Measurements from ENCODE around the gene HPS3. TPM values are rescaled to one million over a fixed set of nuclear protein-coding genes. Genes with fewer than 3 reads are reported as not detected.

The HPS3 gene
- total RNA-seq, 4 donors from 2014 or later, result 12.5 to 19.8 (median 17.6) TPM

GRCh38 chr3:149101641-149102040, 27.8 kb upstream of the HPS3 start:
- DNase-seq (ENCODE audit: low spot score), result no peak
- no peak for TF ChIP-seq CTCF (IDR thresholded peaks at IDR 0.05)
- ATAC-seq (ENCODE audit: low FRiP score), result no peak

- DNase-seq (ENCODE audit: low spot score), result no peak
- ATAC-seq (ENCODE audit: low FRiP score), result no peak
- no peak for TF ChIP-seq CTCF (IDR thresholded peaks at IDR 0.05)
Measured at GRCh38 chr3:149104484-149104883, 25.0 kb upstream of the HPS3 start.

GRCh38 chr3:149114458-149114857, 15.0 kb upstream of the HPS3 start:
- no peak for TF ChIP-seq CTCF (IDR thresholded peaks at IDR 0.05)
- DNase-seq (ENCODE audit: low spot score) (no peak), ATAC-seq (ENCODE audit: low FRiP score) (no peak)

DNA sequence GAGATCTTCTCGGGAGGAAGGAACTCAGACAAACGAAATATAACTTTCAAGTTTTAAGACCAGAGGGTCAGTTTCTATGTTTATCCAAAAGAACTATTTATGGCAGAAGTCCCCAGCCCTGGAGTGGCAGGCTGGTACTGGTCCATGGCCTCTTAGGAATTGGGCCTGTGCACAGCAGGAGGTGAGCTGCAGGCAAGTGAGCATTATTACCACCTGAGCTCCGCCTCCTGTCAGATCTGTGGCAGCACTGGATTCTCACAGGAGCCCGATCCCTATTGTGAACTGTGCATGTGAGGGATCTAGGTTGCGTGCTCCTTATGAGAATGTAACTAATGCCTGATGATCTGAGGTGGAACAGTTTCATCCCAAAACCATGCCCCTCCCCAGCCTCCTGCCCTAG, 14.3 kb upstream of the HPS3 start:
- TF ChIP-seq CTCF (IDR thresholded peaks at IDR 0.05), result no peak
- no peak for ATAC-seq (ENCODE audit: low FRiP score)

GRCh38 chr3:149118724-149119123, 10.7 kb upstream of the HPS3 start:
- ATAC-seq (ENCODE audit: low FRiP score) (no peak), DNase-seq (ENCODE audit: low spot score) (no peak)
- no peak for TF ChIP-seq CTCF (IDR thresholded peaks at IDR 0.05)

More for the DNA sequence above, 14.3 kb upstream of the HPS3 start:
- DNase-seq (ENCODE audit: low spot score), result no peak

GRCh38 chr3:149119466-149119865, 10.0 kb upstream of the HPS3 start:
- no peak for ATAC-seq (ENCODE audit: low FRiP score)
- no peak for DNase-seq (ENCODE audit: low spot score)
- TF ChIP-seq CTCF (IDR thresholded peaks at IDR 0.05), result no peak

DNA sequence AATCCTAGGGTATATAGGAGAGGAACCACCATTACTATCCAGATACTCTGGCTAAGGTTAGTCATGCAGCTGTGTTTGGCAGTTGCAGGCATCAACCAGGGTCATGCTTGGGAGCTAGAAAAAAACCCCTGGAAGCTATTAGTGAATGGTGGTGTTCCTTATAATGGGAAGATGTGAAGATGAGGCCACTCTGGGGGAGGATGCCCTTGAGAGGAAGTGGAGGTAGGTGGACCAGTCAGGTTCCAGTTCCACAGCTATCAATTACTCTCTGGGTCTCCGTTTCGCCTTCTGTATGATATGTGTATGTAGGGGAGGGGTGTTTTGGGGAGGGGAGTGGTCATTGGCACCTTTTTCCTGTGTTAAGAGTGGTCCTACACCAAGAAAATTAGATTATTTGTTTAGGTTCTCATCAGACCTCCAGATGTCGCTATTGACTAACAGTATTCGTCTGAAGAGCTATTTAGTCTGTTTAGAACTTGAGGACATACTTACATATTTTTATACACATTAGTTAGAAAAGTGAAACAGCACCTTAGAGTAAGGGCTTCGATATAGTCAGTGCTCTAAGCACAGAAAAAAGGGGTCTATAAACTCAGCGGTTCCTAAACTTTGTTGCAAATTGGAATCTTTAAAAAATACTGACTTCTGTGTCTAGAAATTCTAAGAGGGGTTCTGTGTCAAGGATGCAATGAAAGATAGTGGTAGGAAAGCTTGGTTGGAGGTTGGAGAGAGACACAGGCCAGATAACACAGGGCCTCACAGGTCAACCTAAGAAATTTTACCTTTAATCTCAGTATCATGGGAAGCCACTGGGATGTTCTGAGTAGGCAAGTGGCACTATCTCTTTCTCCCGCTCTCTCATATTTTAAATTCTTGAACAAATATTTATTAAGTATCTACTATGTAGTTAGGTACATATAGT, 9.1 kb upstream of the HPS3 start:
- TF ChIP-seq CTCF (IDR thresholded peaks at IDR 0.05), result no peak
- ATAC-seq (ENCODE audit: low FRiP score) (peak; percentile 76), DNase-seq (ENCODE audit: low spot score) (no peak)

Measured in omental fat pad (tissue), 4 donors.